CD4-positive, alpha-beta T cell treated with Interleukin-10 for 1 hour (primary cell): ENCODE measurements around the gene CLPSL2.
"Not testable (repeated sequence)": the region's sequence is repeated elsewhere in the genome, so short reads cannot be mapped to it uniquely, and the experiment has no call there.

Source experiments
- DNase-seq: peaks from one replicate; pipeline ENCODE4 v3.0.0-alpha.2; 2020

The CLPSL2 gene, protein sequence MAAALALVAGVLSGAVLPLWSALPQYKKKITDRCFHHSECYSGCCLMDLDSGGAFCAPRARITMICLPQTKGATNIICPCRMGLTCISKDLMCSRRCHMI

DNA sequence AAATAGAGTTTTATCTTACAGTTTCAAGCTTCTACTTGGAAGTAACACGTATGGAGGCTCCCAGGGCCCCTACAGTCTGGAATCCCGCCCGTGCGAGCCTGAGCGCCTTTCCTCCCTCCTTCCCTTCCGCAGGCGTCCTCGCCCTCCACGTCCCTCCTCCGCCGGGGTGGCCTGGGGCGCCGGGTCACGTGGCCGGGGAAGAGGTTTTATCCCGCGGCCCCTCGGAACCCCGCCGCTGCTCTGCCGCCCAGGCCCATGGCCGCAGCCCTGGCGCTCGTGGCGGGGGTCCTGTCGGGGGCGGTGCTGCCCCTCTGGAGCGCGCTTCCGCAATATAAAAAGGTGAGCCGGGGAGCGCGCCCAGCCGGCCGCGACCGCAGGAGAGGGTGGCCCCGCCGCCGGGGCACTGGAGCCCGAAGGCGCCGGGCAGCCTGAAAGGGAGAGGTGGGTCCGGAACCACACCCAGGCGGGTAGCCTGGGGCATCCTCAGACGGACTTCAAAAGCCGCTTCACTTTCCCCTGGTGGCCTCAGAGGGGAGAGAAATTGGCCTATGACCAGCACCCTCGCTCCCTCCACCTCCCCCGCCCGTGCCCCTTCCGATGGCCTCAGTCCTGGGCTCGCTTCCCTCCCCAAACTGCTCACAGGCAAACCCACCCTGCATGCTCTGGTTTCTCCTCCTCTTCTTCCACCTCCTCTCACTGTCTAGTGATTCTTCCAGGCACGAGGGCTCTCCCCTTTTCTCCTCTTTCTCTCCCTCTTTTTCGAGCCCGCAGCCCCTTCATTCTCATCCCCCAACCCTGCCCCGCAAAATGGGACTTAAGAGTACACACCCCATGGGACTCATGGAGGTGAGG lies at the start of gene CLPSL2:
TSS of gene CLPSL2 (plus strand) at position 235 of the 852 bp plus-strand sequence. CDS start at position 256, 21 bp downstream.
- no peak for DNase-seq

DNA sequence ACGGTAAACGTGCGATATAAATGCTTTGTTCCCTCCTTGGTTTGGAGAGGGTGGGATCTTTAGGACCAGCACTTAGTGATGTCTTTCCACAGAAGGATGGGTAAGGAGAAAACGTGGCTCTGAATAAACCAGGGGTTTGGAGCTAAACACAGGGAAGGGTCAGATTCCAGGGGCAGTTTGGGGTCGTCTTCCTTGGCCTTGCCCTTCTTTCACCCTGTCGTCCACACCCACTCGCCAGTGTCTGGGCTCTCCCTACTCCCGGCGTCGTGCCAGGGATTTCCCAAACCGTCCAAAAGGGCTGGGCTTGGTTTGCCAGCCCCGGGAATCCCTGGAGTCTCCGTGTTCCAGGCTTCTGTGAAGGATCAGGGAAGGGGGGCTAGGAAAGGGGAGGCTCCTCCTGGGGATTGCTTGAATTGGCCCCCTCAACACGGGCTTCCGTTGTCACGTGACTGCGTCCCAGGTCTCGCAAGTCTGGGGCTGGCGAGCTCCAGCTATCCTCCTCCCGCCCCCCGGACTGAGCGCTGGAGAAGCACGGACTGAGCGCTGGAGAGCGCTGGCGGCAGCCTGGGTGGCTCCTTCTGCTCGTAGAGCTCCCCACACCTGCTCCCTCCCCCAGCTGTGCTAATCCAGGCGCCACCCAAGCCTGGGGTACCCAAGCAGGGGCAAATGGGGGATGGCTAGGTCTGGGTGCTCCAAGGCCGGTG lies 49.0 kb upstream of the CLPSL2 start:
- DNase-seq: no peak

DNA sequence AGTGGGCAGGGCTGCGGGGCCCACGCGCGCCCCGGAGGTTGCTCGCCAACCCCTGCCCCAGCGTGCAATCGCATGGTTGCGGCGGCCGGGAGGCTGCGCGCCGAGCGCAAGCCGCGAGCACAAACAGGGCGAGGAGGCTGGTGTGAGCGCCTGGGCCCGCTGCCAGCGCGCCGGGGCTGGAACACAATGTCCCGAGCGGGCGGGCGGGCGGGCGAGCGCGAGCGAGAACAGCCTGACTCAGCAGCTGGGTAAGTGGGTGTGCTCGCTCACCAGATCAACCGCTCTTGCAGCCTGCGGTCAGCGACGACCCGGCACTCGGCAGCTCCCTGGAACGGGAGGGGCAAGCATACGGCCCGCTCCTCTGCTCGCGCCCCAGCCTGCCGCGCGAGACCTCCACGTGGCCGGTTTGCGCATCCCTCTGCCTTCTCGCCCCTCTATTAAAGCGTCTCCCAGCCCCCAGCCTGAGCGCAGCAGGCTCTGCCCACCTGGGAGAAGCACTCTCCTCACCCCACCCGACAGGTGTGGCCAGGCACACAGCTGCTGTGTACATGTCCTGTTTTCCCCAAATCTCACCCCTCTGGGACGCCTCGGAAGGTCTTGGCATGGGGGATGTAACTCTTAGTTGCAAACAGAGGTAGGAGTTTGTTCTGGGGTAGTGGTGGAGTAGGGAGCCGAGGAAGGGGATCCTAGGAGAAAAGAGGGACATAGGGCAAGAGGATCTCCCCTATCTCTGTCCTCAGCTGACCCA lies 48.3 kb upstream of the CLPSL2 start:
- peak; percentile 91 for DNase-seq

DNA sequence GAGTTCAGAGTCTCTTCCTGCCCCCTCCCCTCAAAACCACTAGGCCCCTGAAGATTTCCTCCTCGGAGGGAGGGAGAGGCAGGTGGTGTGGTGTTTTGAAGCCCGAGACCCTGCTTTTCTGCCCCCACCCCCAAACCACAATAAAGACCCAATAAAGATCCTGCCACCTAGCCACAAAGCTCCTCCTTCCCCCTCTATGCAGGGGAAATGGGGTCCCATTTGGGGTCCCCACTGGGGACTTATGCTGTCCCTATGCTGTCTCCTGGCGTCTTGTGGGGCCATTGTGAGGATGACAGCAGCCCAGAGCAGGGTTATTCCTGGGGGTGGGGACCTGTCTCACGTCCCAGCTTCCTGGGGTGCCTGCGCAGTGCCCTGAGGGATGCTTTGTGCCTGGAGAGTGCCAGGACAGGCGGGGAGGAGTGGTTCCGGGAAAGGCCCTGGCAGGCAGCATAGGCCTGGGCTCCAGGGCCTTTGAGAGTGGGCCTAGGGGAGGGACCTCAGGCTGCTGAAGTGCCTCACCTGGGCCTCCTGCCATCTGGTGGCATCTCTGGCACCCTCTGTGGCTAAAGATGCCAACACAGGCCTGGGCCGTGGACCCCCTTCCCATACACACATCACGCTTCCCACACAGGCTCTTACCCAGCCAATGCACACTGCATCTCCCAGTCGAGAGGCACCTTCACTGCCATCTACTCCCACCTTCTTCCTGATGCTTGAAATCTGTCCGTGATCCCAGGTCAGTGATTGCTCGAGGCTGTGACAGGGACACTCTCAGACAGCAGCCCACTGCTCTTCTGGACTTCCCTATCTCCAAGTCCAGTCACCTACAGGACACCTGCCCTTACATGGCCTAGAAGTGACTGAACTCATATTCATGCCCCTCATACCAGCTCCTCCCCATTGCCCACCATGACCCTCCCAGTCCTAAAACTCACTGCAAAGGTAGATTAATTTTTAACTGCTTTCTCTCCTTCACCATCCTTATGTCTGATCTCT lies 47.4 kb upstream of the CLPSL2 start:
- peak; percentile 50 for DNase-seq

DNA sequence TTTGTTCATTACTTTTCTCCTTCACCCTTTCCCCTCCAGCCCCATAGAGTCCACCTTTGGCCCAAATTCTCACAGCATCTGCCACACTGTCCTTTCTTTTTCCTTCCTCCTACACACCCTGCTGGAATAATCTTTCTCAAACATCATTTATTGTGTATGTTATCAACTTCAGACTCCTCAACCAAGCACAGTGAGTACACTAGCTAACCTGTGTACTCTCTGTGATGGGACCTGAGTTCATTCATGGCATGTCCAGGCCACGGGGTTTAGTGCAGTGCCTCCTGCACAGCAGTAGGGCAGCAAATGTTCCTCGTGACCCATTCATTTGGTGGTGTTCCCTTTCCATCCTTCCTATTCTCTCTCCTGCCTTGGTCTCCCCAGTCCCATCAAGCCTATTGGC lies 46.7 kb upstream of the CLPSL2 start:
- no peak for DNase-seq

DNA sequence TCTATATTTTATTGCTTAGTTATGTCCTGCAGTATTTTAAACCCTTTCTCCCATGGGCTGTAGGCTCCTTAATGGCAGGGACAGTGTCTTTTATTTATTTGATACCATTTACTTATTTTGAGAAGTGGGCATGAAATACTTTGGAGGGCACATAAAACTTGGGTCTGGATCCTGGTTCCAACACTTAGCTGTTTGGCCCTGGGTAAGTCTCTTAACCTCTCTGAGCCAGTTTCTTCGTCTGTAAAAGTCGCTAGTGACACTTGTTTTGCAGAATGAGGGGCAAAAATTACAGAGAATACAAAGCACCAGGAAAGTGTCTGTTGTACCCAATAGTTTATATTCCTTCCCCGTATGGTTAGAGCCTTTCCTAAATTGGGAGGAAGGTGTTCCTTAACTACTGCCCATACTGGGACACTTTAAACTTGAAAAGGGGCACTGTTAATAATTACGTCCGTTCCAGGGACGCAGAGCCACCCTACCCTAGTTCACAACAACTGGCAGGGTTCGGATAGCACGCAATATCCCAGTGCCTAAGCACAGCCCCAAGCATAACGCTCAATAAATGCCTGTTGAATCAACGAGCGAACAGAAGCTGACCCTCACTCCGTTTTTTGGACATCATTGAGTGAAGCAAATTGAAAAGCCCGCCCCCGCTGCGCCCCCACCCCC lies 45.5 kb upstream of the CLPSL2 start:
- no peak for DNase-seq

DNA sequence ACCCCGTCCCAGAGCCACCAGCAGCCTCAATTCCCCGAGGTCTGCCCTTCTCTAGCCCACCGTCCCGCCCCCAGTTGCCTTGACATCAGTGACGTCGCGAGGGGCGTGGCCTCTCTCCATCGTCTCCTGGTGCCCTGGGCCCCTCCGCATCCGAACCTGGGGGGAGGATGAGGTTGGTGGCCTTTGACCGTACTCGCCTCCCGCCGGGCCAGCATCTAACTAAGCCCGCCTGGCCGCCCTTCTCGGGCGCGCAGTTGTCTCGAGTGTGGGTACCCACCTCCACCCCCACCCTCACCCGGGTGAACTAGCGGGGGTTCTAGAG lies 45.0 kb upstream of the CLPSL2 start:
- peak; percentile 93 for DNase-seq

DNA sequence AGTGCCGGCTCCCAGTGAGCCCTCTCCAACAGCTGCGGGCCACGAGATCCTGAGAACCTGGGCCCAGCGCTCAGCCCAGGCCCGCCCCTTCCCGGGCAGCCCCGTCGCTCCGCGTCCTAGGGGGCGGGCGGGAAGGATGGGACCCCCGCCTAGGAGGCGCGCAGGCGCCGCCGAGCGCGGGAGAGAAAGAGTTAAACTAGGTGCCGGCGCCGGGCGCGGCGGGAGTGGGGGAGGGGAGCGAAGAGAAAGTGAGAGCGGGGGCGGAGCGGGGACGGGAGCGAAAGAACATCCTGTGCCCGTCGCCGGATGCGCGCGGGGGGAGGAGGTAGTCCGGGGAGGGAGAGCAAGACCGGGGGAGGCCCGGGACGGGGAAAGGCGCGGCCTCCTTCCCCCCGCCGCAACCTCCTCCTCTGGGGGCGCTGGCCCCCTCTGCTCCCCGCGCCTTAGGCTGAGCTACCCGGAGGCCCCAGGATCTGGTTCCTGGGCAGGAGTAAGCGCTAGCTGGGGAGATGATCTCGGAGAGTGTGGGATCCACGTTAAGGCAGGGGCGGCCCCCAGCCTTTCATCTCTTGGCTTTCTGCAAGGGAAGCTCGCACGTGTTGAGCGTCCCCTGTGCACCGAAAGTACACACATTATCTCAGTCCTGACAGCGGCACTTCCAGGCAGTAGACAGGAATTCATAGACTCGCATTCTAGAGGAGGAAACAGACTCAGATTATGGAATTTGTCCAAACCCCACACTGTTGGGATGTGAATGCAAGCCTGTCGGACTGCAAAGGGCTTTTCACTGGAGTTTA lies 44.5 kb upstream of the CLPSL2 start:
- peak; percentile 93 for DNase-seq

DNA sequence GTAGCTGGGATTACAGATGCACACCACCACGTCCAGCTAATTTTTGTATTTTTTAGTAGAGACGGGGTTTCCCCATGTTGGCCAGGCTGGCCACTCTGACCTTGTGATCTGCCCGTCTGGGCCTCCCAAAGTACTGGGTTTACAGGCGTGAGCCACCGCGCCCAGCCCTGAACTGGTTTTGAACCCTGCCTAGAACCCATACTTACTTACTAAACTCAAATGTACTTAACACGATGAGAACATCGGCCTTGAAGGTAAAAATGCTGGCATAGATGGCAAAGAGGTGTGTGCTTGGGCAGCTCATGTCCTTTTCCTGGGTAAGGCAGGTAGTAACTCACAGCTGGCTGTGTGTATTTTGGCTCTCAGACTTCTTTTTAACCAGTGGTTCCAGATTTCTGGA lies 42.8 kb upstream of the CLPSL2 start:
- DNase-seq: no peak

DNA sequence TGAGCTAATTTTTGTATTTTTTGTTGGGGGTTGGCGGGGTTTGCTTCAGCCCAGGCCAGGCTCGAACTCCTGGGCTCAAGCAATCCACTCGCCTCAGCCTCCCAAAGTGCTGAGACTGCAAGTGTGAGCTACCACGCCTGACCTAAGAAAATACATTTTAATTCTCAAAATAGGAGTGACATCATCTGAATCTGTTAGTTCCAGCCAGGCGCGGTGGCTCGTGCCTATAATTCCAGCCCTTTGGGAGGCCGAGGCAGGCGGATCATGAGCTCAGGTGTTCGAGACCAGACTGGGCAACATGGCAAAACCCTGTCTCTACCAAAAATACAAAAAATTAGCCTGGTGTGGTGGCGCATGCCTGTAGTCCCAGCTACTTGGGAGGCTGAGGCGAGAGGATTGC lies 42.1 kb upstream of the CLPSL2 start:
- not testable (repeated sequence) for DNase-seq

DNA sequence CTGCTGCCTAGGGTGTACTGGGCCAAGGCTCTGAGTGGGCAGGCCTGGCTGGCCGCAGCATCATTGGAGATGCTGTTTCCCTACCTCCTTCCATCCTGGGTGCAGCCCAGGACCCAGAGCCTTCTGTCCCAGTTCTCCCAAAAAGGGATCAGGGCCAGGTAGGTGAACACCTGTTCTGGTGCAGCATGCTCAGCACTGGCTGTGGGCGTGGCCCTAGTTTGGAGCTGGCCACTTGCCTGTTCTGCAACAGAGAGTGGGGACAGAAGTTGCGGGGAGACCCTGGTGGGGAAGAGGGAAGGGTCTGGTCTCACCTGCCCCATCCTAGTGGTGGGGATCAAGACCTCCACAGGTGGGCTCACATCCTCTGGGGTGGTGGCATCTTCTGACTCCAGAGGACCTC lies 40.9 kb upstream of the CLPSL2 start:
- no peak for DNase-seq

DNA sequence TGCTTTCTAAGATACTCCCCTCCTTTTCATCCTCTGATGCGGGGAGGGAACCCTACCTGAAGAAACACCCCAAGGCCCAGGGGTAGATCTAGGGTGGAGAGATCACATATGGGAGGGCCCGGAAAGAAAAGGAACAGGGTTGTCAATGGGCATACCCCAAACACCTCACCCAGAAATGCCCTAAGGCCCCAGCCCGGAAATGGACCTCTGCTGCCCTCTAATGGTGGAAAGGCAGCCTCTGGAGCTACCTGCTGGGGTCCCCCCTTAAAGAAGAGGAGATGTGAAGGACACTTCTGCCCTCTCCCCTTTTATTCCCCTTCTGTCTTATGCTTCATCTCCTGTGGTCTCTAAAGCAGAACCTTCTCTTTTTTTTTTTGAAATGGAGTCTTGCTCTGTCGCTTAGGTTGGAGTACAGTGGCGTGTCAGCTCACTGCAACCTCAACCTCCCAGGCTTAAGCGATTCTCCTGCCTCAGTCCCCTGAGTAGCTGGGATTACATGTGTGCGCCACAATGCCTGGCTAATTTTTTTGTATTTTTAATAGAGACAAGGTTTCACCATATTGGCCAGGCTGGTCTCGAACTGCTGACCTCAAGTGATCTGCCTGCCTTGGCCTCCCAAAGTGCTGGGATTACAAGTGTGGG lies 40.0 kb upstream of the CLPSL2 start:
- peak; percentile 89 for DNase-seq

DNA sequence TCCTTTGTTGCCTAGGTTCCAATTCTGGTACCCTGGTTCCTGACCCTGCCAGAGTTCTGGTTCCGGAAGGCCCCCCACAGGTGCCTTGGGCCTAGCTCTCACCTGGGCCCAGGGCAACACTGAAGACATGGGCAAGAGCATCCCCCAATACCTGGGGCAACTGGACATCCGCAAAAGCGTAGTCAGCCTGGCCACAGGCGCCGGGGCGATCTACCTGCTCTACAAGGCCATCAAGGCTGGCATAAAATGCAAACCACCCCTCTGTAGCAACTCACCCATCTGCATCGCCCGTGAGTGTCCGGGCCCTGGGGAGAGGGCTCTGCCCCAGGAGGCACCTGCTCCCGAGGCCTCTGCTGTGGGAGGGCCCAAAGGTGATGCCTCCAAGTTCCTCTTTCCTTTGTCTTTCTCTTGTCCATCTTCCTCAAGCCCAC lies 39.4 kb upstream of the CLPSL2 start, which contains the start of gene ARMC12:
TSS of gene ARMC12 (plus strand) at position 51 of the 431 bp plus-strand sequence. CDS start at position 128, 77 bp downstream.
- DNase-seq: no peak

DNA sequence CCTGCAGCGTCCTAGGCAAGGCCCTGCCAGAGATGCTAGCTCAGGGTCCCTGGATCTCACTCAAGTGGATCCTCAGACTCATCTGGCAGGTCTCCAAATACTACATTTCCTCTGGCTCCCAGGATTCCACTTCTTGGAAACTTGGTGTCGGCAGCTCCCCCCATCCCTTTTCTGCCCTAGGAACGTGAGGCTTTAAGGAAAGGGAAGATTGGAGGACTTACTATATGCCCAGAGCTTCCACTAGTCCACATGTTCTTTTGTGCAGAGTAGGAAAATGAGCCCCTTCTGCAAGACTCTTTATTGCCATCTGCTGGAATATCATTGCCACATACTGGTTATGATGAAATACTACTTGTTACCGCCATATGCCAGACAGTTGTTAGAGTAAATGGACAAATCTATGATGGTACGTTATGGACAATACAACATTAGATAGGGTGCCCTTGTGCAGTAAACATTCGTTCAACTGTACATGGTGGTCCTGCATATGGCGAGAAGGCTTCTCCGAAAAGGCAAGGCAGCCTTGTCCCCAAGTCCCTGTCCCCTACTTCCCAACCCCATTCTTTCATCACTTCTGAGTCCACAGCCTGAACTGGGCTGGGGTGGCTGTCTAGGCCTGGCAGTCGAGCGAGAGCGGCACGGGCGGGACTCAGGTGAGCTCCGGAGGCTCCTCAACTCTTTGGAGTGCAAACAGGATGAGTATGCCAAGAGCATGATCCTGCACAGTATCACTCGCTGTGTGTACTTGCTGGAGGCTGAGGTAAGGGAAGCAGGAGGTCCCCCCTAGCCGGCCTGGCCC lies 38.8 kb upstream of the CLPSL2 start:
- peak; percentile 80 for DNase-seq

DNA sequence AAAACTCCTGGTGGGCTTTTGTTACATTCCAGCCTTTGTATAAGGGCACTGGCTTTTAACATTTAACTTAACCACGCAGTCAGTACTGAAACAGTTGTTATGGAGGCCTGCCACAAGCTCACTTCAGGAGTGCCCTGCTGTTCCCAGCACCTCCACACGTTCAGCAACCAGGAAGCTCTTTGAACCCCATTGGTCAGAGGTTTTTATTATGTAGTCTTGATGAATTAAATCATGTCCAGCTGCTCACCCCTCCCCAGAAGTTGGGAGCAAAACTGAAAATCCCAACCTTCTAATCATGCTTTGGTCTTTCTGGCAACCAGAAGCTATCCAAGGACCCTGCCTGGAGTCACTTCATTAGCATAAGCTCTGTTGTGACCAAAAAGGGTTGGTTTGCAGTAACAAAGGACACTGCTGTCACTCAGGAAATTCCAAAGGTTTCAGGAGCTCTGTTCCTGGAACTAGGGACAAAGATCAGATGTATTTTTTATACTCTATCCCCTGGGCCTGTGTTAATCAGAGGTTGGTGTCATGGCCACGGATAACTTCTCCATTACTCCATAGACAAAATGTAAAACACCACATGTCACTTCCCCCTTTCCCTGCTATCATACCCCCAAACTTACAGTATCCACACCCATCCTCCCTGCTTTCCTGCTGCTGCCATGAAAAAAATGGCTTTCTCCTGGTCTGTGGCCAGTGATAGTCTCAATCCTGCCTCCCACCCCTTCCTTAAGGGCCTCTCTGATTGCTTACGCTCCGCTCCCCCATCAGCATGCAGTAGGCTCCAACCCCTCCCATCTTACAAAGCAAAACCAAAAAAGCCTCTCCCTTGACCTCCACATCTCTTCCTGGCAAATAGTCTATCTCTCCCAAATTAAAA lies 36.5 kb upstream of the CLPSL2 start:
- no peak for DNase-seq

DNA sequence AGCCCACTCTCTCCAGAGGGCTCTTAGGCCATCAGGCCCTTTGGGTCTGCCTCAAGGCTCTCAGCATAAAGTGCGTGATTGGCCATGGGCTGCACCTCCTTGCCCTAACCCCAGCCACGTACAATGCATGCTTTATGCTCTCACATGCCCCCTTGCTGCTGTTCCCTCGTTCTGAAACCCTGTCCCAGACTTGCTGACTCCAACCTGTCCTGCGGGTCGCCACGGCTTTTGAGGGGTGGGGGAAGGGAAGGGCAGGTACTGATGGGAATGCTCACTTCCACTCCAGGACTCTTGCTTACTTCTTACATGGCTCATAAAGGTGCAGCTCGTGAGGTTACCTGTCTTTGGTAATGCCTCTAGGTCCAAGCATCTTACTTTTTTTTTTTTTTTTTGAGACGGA lies 33.6 kb upstream of the CLPSL2 start:
- no peak for DNase-seq

DNA sequence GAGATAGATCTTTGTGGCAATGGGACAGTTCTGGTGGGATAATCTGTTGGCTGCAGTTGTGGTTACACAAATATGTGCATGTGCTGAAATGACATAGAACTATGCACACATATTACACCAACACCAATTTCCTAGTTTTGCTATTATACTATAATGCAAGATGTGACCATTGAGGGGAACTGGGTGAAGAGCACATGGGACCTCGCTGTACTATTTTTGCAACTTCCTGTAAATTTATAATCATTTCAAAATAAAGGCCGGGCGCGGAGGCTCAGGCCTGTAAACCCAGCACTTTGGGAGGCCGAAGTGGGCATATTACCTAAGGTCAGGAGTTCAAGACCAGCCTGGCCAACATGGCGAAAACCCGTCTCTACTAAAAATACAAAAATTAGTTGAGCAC lies 30.9 kb upstream of the CLPSL2 start:
- DNase-seq: no peak

DNA sequence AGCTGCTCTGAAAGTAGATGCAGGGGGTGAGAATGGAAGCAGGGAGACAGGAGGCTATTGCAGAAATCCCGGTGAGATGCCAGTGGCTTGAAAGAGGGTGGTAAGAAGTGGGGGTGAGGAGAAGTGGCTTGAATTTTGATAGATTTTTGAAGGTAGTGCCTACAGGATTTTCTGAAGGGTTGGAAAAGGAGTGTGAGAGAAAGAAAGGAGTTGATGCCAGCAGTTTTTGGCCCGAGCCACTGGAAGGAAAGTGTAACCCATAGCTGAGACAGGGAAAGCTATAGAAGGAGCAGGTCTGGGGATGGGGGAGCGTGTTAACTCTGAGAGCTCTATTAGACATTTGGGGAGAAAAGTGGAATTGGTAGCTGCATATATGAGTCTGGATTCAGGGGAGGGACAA lies 29.9 kb upstream of the CLPSL2 start:
- DNase-seq: no peak
